WTC11 (cell line): Measurements from ENCODE around the gene C1orf87. TPM values are rescaled to one million over a fixed set of nuclear protein-coding genes. Genes with fewer than 3 reads are reported as not detected.

Source experiments
- ATAC-seq: fragments of 200-7000 bp; cut with Tn5 transposase; 2 replicates; pipeline ENCODE4 v1.10.0; 2021; ENCODE audit warnings: mild to moderate bottlenecking, moderate library complexity
- CTCF ChIA-PET: fragments of 300-600 bp; sonication (Branson Sonifier 250); formaldehyde crosslinking; loops from one replicate; lab custom pipeline; 2021; ENCODE audit warnings: antibody characterized with exemption; lab: Charles Lee
- POLR2A ChIA-PET: fragments of 350-600 bp; sonication (Branson Sonifier 250); formaldehyde crosslinking; loops from one replicate; lab custom pipeline; 2021; ENCODE audit warnings: antibody characterized with exemption; lab: Charles Lee
- DNase-seq: peaks from one replicate; pipeline ENCODE4 v3.0.0; 2021; ENCODE audit warnings: low spot score
- H3K27ac Mint-ChIP-seq: 2 replicates; pipeline ENCODE4 v1.8.0; 2021; ENCODE audit warnings: mixed read lengths
- H3K27me3 Mint-ChIP-seq: 2 replicates; pipeline ENCODE4 v1.8.0; 2021; ENCODE audit warnings: low read depth, mild to moderate bottlenecking, moderate library complexity, mixed read lengths
- H3K36me3 Mint-ChIP-seq: 2 replicates; pipeline ENCODE4 v1.8.0; 2021; ENCODE audit warnings: mixed read lengths
- H3K4me1 Mint-ChIP-seq: 2 replicates; pipeline ENCODE4 v1.8.0; 2022; ENCODE audit warnings: mixed read lengths
- H3K4me3 Mint-ChIP-seq: 2 replicates; pipeline ENCODE4 v1.8.0; 2021; ENCODE audit warnings: mild to moderate bottlenecking, moderate library complexity, mixed read lengths
- H3K9me3 Mint-ChIP-seq: 2 replicates; pipeline ENCODE4 v1.8.0; 2021; ENCODE audit warnings: mixed read lengths
- HMGA2 ChIP-seq: fragments of 250-450 bp; sonication (Bioruptor Pico); IDR thresholded peaks from 2 replicates; pipeline ENCODE4 v1.4.0; 2021; ENCODE audit warnings: mild to moderate bottlenecking, moderate library complexity
- JAZF1 ChIP-seq: fragments of 250-450 bp; sonication (Bioruptor Pico); IDR thresholded peaks from 2 replicates; pipeline ENCODE4 v1.9.0; 2021; ENCODE audit warnings: moderate library complexity, mild to moderate bottlenecking, inconsistent platforms
- NFATC4 ChIP-seq: fragments of 250-450 bp; sonication (Bioruptor Pico); IDR thresholded peaks from 2 replicates; pipeline ENCODE4 v1.9.0; 2021; ENCODE audit warnings: mild to moderate bottlenecking
- NFYB ChIP-seq: sonication (generic); formaldehyde crosslinking; conservative IDR thresholded peaks from 2 replicates; pipeline ENCODE4 v1.8.0; 2022; ENCODE audit warnings: low read depth, missing genetic modification reagents
- ZNF138 ChIP-seq: sonication (generic); formaldehyde crosslinking; conservative IDR thresholded peaks from 2 replicates; pipeline ENCODE4 v1.8.1; 2022; ENCODE audit warnings: mild to moderate bottlenecking, moderate library complexity, missing genetic modification reagents
- ZNF416 ChIP-seq: fragments of 250-450 bp; sonication (Bioruptor Pico); IDR thresholded peaks from 2 replicates; pipeline ENCODE4 v1.9.0; 2021; ENCODE audit warnings: mild to moderate bottlenecking, inconsistent platforms
- total RNA-seq: library from RNA; stranded (reverse); gene quantifications from 3 replicates; pipeline ENCODE4 v1.2.3, GENCODE V29; 2021
- TF ChIP-seq, protein P1 (sequence below): fragments of 250-450 bp; sonication (Bioruptor Pico); IDR thresholded peaks from 2 replicates; pipeline ENCODE4 v1.9.0; 2021; ENCODE audit warnings: mild to moderate bottlenecking, borderline replicate concordance
- TF ChIP-seq, protein P2 (sequence below): sonication (generic); formaldehyde crosslinking; IDR thresholded peaks from 2 replicates; pipeline ENCODE4 v1.8.1; 2022; ENCODE audit warnings: low read depth, missing genetic modification reagents, borderline replicate concordance
- TF ChIP-seq, protein P3 (sequence below): sonication (generic); formaldehyde crosslinking; IDR thresholded peaks from 2 replicates; pipeline ENCODE4 v1.8.1; 2023; ENCODE audit warnings: mild to moderate bottlenecking, missing genetic modification reagents, borderline replicate concordance
- TF ChIP-seq, protein P4 (sequence below): sonication (generic); formaldehyde crosslinking; IDR thresholded peaks from 2 replicates; pipeline ENCODE4 v1.8.0; 2023; ENCODE audit warnings: mild to moderate bottlenecking, missing genetic modification reagents
- TF ChIP-seq, protein P5 (sequence below): sonication (generic); formaldehyde crosslinking; IDR thresholded peaks from 2 replicates; pipeline ENCODE4 v1.8.1; 2022; ENCODE audit warnings: mild to moderate bottlenecking, missing genetic modification reagents, moderate library complexity, borderline replicate concordance

C1orf87 gene
- total RNA-seq, 1 experiment from 2014 or later: 0.22 TPM

DNA sequence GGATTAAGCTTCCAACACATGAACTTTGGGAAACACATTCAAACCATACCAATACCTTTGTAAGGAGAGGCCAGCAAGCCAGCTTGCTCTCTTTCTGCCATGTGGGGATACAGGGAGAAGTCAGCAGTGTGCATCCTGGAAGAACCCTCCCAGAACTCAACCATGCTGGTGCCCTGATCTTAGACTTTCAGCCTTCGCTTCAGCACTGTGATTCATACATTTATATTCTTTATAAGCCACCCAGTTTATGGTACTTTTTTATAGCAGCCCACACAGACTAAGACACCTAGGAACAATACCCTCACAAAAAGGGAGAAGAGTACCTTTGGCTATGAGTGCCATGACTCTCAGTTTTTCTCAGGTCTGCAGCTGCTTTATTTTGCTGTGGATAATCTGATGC lies 35.9 kb downstream of the C1orf87 start:
- TF ChIP-seq, protein P1, sequence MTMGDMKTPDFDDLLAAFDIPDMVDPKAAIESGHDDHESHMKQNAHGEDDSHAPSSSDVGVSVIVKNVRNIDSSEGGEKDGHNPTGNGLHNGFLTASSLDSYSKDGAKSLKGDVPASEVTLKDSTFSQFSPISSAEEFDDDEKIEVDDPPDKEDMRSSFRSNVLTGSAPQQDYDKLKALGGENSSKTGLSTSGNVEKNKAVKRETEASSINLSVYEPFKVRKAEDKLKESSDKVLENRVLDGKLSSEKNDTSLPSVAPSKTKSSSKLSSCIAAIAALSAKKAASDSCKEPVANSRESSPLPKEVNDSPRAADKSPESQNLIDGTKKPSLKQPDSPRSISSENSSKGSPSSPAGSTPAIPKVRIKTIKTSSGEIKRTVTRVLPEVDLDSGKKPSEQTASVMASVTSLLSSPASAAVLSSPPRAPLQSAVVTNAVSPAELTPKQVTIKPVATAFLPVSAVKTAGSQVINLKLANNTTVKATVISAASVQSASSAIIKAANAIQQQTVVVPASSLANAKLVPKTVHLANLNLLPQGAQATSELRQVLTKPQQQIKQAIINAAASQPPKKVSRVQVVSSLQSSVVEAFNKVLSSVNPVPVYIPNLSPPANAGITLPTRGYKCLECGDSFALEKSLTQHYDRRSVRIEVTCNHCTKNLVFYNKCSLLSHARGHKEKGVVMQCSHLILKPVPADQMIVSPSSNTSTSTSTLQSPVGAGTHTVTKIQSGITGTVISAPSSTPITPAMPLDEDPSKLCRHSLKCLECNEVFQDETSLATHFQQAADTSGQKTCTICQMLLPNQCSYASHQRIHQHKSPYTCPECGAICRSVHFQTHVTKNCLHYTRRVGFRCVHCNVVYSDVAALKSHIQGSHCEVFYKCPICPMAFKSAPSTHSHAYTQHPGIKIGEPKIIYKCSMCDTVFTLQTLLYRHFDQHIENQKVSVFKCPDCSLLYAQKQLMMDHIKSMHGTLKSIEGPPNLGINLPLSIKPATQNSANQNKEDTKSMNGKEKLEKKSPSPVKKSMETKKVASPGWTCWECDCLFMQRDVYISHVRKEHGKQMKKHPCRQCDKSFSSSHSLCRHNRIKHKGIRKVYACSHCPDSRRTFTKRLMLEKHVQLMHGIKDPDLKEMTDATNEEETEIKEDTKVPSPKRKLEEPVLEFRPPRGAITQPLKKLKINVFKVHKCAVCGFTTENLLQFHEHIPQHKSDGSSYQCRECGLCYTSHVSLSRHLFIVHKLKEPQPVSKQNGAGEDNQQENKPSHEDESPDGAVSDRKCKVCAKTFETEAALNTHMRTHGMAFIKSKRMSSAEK: no peak
- TF ChIP-seq HMGA2 (CRISPR knock-in tag) (no peak), NFATC4 (CRISPR knock-in tag) (no peak), ZNF416 (no peak), NFYB (CRISPR knock-in tag) (no peak), JAZF1 (CRISPR knock-in tag) (no peak), ZNF138 (CRISPR knock-in tag) (no peak)
- TF ChIP-seq, protein P2, sequence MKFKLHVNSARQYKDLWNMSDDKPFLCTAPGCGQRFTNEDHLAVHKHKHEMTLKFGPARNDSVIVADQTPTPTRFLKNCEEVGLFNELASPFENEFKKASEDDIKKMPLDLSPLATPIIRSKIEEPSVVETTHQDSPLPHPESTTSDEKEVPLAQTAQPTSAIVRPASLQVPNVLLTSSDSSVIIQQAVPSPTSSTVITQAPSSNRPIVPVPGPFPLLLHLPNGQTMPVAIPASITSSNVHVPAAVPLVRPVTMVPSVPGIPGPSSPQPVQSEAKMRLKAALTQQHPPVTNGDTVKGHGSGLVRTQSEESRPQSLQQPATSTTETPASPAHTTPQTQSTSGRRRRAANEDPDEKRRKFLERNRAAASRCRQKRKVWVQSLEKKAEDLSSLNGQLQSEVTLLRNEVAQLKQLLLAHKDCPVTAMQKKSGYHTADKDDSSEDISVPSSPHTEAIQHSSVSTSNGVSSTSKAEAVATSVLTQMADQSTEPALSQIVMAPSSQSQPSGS (CRISPR knock-in tag): no peak
- TF ChIP-seq, protein P3, sequence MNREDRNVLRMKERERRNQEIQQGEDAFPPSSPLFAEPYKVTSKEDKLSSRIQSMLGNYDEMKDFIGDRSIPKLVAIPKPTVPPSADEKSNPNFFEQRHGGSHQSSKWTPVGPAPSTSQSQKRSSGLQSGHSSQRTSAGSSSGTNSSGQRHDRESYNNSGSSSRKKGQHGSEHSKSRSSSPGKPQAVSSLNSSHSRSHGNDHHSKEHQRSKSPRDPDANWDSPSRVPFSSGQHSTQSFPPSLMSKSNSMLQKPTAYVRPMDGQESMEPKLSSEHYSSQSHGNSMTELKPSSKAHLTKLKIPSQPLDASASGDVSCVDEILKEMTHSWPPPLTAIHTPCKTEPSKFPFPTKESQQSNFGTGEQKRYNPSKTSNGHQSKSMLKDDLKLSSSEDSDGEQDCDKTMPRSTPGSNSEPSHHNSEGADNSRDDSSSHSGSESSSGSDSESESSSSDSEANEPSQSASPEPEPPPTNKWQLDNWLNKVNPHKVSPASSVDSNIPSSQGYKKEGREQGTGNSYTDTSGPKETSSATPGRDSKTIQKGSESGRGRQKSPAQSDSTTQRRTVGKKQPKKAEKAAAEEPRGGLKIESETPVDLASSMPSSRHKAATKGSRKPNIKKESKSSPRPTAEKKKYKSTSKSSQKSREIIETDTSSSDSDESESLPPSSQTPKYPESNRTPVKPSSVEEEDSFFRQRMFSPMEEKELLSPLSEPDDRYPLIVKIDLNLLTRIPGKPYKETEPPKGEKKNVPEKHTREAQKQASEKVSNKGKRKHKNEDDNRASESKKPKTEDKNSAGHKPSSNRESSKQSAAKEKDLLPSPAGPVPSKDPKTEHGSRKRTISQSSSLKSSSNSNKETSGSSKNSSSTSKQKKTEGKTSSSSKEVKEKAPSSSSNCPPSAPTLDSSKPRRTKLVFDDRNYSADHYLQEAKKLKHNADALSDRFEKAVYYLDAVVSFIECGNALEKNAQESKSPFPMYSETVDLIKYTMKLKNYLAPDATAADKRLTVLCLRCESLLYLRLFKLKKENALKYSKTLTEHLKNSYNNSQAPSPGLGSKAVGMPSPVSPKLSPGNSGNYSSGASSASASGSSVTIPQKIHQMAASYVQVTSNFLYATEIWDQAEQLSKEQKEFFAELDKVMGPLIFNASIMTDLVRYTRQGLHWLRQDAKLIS (CRISPR knock-in tag): no peak
- TF ChIP-seq, protein P4, sequence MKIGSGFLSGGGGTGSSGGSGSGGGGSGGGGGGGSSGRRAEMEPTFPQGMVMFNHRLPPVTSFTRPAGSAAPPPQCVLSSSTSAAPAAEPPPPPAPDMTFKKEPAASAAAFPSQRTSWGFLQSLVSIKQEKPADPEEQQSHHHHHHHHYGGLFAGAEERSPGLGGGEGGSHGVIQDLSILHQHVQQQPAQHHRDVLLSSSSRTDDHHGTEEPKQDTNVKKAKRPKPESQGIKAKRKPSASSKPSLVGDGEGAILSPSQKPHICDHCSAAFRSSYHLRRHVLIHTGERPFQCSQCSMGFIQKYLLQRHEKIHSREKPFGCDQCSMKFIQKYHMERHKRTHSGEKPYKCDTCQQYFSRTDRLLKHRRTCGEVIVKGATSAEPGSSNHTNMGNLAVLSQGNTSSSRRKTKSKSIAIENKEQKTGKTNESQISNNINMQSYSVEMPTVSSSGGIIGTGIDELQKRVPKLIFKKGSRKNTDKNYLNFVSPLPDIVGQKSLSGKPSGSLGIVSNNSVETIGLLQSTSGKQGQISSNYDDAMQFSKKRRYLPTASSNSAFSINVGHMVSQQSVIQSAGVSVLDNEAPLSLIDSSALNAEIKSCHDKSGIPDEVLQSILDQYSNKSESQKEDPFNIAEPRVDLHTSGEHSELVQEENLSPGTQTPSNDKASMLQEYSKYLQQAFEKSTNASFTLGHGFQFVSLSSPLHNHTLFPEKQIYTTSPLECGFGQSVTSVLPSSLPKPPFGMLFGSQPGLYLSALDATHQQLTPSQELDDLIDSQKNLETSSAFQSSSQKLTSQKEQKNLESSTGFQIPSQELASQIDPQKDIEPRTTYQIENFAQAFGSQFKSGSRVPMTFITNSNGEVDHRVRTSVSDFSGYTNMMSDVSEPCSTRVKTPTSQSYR (CRISPR knock-in tag): no peak
- TF ChIP-seq, protein P5, sequence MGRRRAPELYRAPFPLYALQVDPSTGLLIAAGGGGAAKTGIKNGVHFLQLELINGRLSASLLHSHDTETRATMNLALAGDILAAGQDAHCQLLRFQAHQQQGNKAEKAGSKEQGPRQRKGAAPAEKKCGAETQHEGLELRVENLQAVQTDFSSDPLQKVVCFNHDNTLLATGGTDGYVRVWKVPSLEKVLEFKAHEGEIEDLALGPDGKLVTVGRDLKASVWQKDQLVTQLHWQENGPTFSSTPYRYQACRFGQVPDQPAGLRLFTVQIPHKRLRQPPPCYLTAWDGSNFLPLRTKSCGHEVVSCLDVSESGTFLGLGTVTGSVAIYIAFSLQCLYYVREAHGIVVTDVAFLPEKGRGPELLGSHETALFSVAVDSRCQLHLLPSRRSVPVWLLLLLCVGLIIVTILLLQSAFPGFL: no peak
- TF ChIP-seq, all 79 proteins: peak for 0
- ATAC-seq (no peak), DNase-seq (no peak)
- CTCF ChIA-PET: no interaction called here
- Mint-ChIP-seq H3K4me3 (no peak overlapping the region), H3K27me3 (peaks cover 2% of the 10 kb centered on the region; the same call in 1 of the 2 replicates), H3K4me1 (peaks cover 11% of the 10 kb centered on the region), H3K9me3 (peaks cover 3% of the 10 kb centered on the region; the same call in 1 of the 2 replicates), H3K36me3 (no peaks in the 10 kb centered on the region), H3K27ac (no peak overlapping the region)
- POLR2A ChIA-PET: no interaction called here
